ENCODE results near the gene MAP2K3. TPM values are rescaled to one million over a fixed set of nuclear protein-coding genes. Genes with fewer than 3 reads are reported as not detected.

The MAP2K3 gene
- total and polyA plus RNA-seq, 2 of the 8 experiments (the other 6 are each of a cell fraction or from before 2014, with no cell fraction given), result 16.9 to 33.5 TPM

DNA sequence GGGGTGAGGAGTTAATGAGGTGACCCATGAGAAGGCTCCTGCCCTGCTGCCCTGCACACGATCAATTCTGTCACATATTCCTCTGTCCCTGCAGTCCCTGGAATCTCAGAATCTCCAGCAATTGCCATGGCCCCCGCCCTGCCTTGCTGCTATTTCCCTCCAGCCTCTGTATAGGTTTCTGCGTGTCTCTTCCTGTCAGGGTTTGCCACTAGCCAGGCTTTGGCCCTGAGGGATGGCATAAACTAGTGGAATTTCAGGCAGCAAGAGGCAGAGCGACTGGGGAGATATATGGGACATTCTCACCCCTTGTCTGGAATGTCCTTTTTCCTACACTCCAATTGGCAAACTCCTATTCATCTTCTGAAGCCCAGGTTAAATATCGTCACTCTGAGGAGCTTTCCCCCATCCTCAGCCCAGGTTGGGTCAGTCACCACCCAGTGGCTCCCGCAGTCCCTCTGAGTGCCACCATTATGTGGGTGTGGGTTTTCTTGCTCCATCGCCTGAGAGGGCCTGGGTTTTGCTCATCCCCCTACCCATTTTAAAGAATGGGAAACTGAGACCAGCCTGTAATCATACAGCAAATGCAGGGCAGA lies 15.8 kb upstream of the MAP2K3 start (continued):
- TF ChIP-seq CBX5 (IDR thresholded peaks at IDR 0.05; ENCODE audit: low read depth, low read length) (no peak), EGR1 (IDR thresholded peaks at IDR 0.05; ENCODE audit: borderline replicate concordance, low read depth, low read length) (no peak), CREB1 (IDR thresholded peaks at IDR 0.05) (no peak), EZH2 (IDR thresholded peaks at IDR 0.05; ENCODE audit: low read depth, low read length, severe bottlenecking) (no peak), HDAC2 (IDR thresholded peaks at IDR 0.05; ENCODE audit: borderline replicate concordance in 1 of 2, low read depth in 2 of 2, low read length in 2 of 2) (no peak), POLR2AphosphoS5 (IDR thresholded peaks at IDR 0.05; ENCODE audit: low read depth, low read length) (no peak)
